CD4-positive, alpha-beta T cell treated with Interleukin-15 for 4 hours (primary cell): Measurements from ENCODE around the gene PTPRN2.
"Not testable (repeated sequence)": the region's sequence is repeated elsewhere in the genome, so short reads cannot be mapped to it uniquely, and the experiment has no call there.

Experiments used
- DNase-seq: peaks from one replicate; pipeline ENCODE4 v3.0.0-alpha.2; 2020; ENCODE audit warnings: low spot score

The PTPRN2 gene

DNA sequence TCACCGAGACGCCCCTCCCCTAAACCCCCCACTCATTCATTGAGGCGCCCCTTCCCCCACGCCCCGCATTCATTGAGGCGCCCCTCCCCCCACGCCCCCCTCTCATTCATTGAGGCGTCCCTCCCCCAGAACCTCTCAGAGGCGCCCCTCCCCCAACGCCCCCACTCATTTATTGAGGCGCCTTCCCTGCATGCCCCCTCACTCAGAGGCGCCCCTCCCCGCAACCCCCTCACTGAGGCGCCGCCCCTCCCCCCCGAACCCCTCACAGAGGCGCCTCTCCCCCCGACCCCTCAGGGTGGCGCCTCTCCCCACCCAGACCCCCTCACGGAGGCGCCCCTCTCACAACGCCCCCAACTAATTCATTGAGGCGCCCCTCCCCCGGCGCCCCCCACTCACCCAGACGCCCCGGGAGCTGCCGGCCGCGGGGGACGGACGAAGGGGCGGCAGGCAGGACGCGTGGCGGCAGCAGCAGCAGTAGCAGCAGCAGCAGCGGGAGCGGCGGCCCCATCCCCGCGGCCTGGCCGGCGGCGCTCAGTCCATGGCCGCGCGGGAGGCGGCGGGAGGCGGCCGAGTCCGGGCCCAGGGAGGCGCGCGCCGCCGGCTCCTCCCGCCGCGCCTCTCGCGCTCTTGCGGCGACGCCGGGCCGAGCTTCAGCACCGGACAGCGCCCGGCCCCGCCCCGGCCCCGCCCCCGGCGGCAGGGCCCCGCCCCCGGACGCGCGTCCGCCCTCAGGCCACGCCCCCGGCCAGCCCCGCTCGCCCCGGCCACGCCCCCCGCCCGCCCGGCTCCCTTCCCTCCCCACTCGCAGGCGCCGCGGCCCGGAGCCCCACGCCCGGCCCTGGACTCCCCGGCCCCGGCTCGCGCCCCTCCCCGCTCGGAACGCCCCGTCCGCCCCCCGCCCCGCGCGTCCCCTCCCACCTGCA is at the start of gene PTPRN2:
PTPRN2 (minus strand) TSS at position 662 of the 923 bp plus-strand sequence.
- DNase-seq, result peak; percentile 3

DNA sequence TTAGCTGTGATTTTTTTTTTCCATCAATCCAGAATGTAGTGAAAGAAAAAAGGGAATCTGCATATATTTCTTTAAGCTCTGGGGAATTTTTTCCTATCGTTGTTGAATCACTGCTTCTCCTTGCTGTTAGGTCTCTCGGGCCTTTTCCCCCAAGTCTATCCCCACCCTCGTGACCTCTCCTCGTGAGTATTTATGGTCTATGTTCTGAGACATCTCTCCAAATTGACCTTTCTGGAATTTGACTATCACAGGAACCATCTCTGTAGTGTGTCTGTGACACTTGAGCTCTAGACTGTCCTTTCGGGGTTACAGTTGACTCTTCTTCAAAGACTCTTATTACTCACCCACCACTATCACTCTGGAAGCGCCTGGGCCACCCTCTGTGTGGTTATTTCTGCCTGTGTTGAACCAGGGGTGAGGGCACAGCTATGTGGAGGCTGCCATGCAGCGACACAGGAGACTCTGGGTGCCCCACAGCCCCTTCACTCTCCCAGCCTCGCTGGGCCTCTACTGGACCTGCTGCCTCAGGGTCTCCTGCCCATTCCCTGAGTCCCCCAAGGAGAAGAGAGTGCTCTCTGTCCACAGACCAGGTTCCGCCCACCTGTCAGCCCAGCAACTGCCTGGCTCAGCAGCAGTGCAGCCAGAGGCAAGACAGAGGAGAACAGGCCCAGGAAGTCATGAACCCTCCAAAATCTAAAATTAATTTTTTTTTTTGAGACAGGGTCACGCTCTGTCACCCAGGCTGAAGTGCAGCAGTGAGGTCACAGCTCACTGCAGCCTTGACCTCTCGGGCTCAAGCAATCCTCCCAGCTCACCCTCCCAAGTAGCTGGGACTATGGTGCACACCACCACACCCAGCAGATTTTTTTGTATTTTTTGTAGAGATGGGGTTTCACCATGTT is 45.7 kb upstream of the PTPRN2 start:
- no peak for DNase-seq

DNA sequence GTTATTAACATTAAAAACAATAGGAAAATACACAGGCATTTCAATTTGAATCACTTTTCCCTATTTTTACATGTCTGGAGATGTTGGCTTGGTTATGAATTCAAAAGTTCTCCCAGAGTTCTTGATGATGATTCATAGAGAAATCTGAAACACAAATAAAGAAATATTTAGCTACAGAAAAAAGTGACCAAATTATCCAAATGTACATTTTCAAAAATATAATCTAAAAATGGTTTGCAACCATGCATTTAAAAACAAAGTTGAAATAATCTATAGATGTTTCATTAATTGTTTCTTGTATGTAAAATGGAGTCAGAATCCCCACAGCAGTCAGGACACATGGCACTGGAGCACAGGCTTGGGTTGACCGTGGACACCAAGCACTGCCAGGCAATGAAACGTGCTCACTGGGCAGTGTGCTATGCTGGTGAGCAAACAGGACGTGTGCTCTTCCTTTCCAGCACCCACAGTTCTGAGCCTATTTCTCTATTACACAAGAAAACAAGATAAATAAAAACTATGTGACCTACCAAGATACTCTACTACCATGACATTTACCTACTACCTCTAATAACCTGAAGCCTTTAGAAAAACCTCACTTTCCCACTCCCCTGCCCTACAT is 44.1 kb upstream of the PTPRN2 start:
- no peak for DNase-seq

DNA sequence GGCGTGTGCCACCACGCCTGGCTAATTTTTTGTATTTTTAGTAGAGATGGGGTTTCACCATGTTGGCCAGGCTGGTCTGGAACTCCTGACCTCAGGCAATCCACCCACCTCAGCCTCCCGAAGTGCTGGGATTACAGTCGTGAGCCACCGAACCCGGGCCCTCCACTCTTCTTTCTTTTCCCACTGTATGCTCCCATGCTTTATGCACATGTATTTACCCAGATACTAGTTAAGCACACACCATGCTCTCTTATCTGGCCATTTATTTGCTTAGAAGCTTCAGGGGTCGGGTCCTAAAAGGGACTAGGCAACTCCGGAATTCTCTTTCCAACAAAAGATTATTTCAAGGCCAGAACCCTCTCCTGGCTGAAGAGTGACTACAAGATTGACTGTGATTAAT is 38.7 kb upstream of the PTPRN2 start:
- DNase-seq, result not testable (repeated sequence)

DNA sequence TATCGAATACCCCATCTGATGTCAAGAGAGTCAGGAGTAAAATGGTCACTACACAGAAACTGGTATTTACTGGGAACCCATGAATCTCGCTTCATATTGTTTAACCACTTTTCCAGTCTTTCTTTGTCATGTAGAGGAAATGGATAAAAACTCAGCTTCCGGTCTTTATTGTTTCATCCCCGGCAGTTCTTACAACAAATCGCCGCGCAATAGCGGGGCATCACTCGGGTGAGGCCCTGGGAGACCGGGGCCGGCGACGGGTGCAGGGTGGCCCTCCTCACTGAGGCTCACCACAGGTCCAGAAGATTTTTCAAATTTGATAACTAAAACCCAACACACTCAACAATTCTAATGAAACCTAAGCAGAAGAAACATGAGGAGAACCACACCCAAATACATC is 35.6 kb upstream of the PTPRN2 start:
- DNase-seq, result no peak

DNA sequence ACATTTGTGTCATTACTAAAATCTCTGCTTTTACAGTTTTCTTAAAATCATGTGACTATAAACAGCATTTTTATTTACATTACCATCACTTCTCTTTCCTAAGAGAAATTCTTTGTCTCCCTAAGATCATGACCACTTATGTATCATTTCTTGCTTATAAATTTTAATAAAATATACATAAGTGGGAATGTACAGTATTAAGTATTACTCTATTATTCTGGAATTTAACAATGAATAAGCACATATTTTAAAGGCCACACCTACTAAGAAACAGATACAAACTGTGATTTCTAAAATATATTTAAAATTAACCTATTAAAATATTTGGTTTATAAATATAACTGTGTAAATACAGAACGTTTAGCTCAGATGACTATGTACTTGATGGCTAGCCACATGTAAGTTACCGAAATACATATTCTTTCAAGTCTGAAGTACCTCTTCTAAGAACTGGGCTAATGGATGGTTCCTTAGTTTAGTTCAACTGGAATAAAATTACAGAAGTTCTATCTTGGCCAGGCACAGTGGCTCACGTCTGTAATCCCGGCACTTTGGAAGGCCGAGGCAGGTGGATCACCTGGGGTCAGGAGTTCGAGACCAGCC is 33.3 kb upstream of the PTPRN2 start:
- no peak for DNase-seq

DNA sequence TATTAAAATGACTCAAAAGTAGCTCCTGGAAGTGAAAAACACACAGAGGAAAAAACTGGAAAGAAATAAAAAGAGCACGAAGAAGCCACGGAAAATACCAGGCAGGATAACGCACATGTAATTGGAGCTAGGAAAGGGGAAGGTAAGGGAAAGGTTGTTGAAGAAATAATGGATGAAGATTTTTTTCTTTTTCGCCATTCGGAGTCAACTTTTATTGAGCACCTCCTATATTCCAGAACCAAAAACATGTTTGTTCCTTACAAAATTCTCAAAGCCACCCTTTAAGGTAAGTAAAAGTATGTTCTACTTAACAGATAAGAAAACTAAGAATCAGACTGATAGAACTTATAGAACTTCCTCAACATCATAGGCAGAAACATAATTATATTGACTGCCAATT is 32.8 kb upstream of the PTPRN2 start:
- DNase-seq, result no peak

DNA sequence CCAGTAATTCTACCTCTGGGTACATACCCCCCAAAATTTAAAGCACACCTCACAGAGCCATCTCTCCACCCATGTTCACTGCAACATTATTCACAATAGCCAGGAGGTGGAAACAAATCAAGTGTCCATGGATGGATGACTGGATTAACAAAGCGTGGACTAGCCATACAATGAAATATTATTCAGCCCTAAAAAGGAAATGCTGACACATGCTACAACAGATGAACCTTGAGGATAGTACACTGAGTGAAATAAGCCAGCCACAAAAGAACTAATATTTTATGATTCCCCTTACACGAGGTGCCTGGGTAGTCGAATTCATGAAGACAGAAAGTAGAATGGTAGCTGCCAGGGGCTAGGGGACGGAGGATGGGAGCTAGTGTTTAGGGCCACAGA is 31.1 kb upstream of the PTPRN2 start:
- no peak for DNase-seq

DNA sequence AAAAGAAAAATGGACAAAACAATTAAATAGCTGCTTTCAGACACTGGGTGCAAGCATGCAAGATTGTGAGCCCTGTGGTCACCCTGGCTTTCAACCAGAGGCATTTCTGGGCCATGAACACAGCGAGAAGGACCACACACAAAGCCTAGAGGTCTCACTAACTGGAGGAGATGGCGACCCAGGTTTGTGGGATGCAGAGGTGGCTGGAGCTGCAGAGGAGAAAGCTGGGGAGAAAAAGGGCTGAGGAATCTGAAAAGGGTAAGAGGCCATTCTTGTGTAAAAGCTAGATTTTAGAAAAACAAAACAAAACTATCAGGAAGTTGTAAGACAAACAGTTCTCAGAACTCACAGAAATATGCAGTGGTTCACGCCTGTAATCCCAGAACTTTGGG is 30.1 kb upstream of the PTPRN2 start:
- DNase-seq, result no peak

DNA sequence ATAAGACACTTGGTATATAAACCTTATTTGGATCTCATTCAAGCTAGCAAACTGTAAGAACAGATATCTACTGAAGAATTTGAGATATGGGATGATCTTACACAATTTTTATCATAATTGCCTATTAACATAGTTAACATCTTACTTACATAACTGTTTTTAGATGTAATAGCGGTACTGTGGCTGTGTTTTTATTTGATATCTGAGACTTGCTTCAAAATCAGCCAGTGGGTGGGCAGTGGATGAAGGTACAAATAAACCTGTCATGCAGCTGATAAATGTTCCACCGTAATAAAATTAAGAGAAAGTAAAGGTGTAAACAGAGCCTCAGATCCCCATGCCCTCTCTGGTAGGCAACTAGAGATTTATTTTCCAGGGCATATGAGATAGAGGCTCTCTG is 28.4 kb upstream of the PTPRN2 start:
- no peak for DNase-seq

DNA sequence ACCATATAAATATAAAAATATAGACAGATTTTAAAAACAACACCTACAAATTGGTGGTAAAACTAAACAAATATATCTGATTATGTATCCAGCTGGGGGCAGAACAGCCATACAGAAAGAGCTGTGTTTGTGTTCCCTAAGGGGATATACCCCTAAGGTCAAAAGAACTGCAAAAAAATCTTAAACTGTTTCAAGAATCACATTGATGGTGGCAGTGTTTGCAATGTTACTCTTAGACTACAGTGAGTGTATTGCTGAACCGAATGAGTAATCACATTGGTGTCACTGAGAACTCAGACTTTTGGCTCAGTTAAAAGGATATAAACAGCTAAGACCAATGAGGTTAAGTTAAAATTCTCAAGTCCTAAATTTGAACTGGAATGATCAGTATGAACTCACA is 27.1 kb upstream of the PTPRN2 start:
- DNase-seq, result no peak

DNA sequence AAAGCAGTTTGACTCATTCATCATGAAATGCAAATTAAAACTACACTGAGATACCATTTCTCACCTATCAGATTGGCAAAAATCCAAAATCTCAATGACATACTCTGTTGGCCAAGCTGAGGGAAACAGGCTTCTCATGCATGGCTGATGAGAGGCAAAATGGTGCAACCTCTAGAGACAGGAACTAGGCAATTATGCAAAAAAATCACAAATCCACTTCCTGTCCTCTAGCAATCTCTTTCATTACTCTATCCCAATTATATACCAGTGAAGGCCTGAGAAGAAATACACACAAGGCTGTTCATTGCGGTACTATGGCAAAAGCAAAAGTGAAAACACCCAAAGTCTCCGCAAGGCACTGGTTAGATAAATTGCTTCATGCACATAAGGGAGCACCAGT is 25.9 kb upstream of the PTPRN2 start:
- DNase-seq, result no peak

DNA sequence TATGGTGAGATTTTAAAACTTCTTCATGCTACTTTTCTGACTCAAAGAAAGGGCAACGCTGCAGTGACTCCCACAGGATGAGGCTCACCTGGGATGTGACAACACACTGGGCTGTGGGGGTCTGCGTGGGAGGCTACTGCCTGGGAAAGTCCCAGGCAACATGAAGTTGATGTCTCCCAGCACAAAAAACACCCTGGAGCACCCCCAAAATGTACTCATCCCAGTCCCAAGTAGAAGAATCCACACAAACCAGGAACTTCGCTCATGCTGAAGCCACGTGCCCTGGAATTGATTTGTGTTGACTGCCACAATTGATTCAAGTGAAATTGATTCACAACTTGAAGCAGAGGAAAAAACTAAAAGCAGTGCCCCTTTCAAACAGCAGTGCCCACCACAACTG is 24.9 kb upstream of the PTPRN2 start:
- DNase-seq, result no peak

DNA sequence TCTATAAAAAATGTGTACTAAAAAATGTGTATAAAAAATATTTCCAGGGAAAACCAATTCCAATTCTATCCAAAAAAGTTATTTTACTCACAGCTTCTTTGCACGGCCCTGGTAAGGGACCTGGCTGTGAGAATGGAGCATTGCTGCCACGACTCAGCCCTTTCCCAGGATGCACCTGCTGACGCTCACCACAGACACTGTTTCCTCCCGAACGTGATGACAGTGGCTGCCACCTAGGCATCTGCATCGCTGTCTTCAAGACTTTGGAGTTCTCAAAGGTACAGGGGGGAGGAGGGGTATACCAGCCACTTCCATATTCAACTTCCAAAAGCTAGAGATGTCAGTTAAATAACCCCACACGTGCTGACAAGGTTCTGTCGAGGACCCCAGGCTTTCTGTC is 23.9 kb upstream of the PTPRN2 start:
- DNase-seq, result no peak

DNA sequence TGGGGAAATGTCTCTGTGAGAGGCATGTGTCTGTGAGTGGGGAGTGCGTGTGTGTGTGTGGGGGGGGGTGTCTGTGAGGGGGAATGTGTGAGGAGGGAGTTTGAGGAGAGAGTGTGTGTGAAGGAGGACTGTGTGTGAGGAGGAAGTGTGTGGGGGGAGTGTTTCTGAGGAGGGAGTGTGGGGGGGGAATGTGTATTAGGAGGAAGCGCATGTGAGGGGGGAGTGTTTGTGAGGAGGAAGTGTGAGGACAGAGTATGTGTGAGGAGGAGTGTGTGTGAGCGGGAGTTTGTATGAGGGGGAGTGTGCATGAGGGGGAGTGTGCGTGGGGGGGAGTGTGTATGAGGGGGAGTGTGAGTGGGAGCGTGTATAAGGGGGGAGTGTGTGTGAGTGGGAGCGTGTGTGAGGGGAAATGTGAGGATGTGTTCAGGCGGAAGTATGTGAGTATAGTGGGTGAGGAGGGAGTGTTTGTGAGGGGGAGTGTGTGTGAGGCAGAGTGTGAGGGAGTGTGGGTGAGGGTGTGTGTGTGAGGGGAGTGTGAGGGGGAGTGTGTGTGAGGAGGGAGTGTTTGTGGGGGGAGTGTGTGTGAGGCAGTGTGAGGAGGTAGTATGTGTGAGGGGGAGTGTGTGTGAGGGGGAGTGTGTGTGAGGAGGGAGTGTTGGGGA is 21.8 kb upstream of the PTPRN2 start:
- no peak for DNase-seq

DNA sequence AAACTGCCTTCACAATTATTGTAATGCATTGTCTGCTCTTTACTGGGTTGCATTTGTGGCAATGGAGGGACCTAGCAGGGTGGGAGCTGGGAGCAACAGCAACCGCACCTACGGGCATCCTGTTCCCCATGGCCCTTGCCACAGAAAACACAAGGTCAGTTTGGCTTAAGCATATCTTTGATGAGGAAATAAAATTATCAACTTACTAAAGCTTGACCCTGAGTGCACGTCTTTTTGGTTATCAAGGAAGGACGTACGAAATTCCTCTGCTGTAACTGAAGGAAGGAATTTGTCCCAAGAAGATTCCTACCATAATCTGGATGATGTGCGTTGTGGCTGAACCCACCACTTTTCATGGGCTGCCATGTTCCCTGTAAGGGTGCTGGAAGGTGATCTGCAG is 19.9 kb upstream of the PTPRN2 start:
- DNase-seq, result no peak

DNA sequence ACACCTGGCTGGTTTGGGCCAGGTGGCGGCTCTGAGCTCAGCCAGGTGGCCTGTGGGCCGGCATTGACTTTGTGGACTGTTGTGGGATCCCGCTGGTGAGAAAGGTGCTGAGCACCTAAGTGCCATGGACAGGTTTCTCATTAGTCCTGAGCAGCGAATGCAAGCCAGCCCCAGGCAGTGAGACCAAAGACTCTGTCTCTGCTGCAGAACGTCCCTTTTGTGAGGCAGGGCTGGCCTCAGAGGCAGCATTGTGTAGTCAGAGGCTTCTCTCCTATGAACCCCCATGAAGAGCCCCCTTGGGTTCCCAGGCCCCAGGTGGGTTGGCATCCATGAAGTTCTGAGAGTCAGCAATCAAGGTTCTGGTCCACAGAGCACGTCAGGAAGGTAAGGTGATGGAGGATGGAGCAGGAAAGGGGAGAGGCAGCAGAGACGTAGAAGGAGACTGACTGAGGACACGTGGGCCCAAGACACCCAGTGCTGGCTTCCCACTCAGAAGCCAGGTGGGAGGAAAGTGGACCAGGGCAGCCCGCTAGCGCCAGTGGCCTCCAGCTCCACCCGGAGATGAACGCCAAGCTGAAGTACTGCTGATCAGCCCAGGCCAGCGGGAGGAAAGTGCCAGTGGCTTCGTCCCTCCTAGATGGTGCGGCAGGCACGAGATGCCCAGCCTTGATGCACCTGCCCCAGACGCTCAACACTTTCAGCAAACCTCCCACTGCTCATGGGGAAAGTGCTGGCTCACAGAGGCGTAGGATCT is 19.2 kb upstream of the PTPRN2 start:
- DNase-seq, result no peak

DNA sequence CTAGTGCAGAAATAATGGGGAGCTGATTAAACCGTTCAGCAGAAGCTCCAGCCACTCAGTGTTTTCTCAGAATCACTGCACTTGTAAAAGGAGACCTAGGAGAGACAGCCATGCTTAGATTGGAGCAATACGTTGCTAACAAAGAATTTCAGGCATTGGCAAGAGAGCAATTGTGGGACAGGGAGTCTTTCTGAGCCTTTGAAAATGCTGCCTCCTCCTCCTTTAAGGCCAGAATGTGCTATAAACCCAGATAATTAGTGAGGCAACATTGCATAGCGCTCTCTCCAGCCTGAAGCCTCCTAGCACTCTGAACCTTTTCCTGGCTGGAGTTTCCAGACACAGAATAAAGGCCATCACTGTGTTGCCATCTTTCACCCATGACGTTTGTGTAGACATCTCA is 18.5 kb upstream of the PTPRN2 start:
- no peak for DNase-seq

DNA sequence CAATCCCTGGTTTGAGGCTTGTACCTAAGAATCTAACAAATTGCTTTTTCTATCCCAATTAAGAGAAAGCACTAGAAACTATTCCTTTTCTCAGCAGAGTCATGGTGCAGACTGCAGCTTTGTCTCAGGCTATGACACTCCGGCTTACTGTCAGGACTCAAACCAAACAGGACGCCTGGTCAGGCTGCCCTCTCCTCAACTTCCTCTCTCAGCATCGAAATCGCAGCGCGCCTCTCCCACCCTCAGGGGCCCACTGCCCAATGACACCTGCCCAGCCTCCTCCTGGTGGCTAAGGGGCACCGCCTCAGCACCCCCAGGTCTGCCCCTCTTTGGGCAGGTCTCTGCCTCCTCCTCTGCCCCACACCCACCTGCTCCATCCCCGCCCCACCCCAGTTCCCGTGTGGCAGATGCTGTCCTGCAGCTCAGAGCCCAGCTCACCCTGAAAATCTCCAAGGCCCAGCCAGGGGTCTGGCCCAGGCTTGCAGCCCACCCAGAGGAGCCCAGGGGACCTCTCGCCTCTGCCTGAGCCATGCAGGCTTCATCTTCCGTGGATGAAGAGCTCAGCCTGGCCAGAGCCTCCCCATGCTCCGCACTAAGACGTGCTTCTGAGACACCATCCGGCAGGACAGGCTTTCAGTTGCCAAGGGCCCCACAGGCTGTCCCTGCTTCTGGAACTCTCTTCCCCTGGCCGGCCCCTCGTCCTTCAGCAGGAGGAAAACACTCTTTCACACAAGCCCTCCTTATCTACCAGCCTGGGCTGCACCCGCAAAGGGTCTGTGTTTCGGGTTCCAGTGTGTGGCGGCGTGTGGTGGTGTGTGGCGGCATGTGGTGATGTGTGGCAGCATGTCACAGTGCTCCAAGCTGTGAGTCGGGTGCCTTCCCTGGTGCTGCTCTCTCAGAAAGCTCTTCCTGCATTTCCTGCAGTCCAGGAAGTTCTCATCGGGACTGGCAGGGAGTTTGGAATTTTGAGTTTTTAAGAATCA is 16.4 kb upstream of the PTPRN2 start:
- no peak for DNase-seq
